H1 (cell line): ENCODE results near the gene ST13. TPM values are rescaled to one million over a fixed set of nuclear protein-coding genes. Genes with fewer than 3 reads are reported as not detected.

Experiments used
- CTCF ChIA-PET: fragments of 300-600 bp; sonication (Branson Sonifier 250); formaldehyde crosslinking; loops from one replicate; lab custom pipeline; 2021; ENCODE audit not compliant: partially characterized antibody; lab: Charles Lee
- POLR2A ChIA-PET: fragments of 300-600 bp; sonication (Branson Sonifier 250); formaldehyde crosslinking; loops from one replicate; lab custom pipeline; 2021; ENCODE audit warnings: inconsistent platforms; ENCODE audit not compliant: partially characterized antibody; lab: Charles Lee
- DNase-seq, 2 experiments: peaks; one replicate each; pipeline versions ENCODE4 v3.0.0 to v3.0.0-alpha.2; 2010 to 2022; ENCODE audit warnings: low spot score in 2 of 2, low read depth in 1 of 2, mixed read lengths in 1 of 2
- FAIRE-seq: peaks from 2 replicates; lab custom pipeline; 2011; peaks lifted over from hg19 to GRCh38; lab: Jason Lieb, UNC
- H2AFZ ChIP-seq: 2 replicates; pipeline ENCODE4 v1.8.1; 2012; ENCODE audit warnings: low read length, inconsistent platforms
- H2AK5ac ChIP-seq: 2 replicates; pipeline ENCODE4 v1.6.1; 2013; ENCODE audit warnings: low read depth, low read length
- H2BK120ac ChIP-seq: replicated peaks from 2 replicates; pipeline ENCODE3; 2013; ENCODE audit warnings: low read depth, low read length, inconsistent platforms
- H2BK12ac ChIP-seq: 2 replicates; pipeline ENCODE4 v1.6.1; 2013; ENCODE audit warnings: low read depth, low read length
- H2BK15ac ChIP-seq: 2 replicates; pipeline ENCODE4 v1.6.1; 2013; ENCODE audit warnings: low read length
- H2BK20ac ChIP-seq: 2 replicates; pipeline ENCODE4 v1.6.1; 2013; ENCODE audit warnings: low read length
- H2BK5ac ChIP-seq: 2 replicates; pipeline ENCODE4 v1.6.1; 2013; ENCODE audit warnings: low read depth, low read length
- H3K14ac ChIP-seq: 2 replicates; pipeline ENCODE4 v1.6.1; 2013; ENCODE audit warnings: inconsistent platforms; ENCODE audit not compliant: insufficient read length
- H3K18ac ChIP-seq: 2 replicates; pipeline ENCODE4 v1.6.1; 2013; ENCODE audit warnings: low read length; ENCODE audit errors: extremely low read depth
- H3K23ac ChIP-seq: 2 replicates; pipeline ENCODE4 v1.6.1; 2013; ENCODE audit warnings: inconsistent platforms; ENCODE audit not compliant: insufficient read length
- H3K23me2 ChIP-seq: 2 replicates; pipeline ENCODE4 v1.6.1; 2013; ENCODE audit warnings: low read depth, low read length
- H3K27ac ChIP-seq: 2 replicates; pipeline ENCODE4 v1.6.1; 2011; ENCODE audit warnings: low read depth, low read length, inconsistent platforms
- H3K27me3 ChIP-seq, 4 experiments: replicated peaks in 1 of 4; 1 replicate in 1 of 4; 2 replicates in 3 of 4; pipeline versions ENCODE4 v1.6.1 to v1.8.1; 2011 to 2013; ENCODE audit warnings: low read length in 3 of 4, mild to moderate bottlenecking in 3 of 4, inconsistent platforms in 2 of 4, mixed read lengths in 2 of 4, moderate library complexity in 1 of 4; ENCODE audit not compliant: control insufficient read depth in 3 of 4, insufficient read depth in 3 of 4; ENCODE audit errors: extremely low read depth in 1 of 4
- H3K36me3 ChIP-seq, 4 experiments: 2 replicates each; pipeline versions ENCODE4 v1.6.1 to v1.8.1; 2011 to 2013; ENCODE audit warnings: mild to moderate bottlenecking in 4 of 4, low read length in 3 of 4, moderate library complexity in 2 of 4, control low read depth in 1 of 4, inconsistent platforms in 1 of 4; ENCODE audit not compliant: insufficient read depth in 4 of 4, control insufficient read depth in 2 of 4
- H3K4ac ChIP-seq: replicated peaks from 2 replicates; pipeline ENCODE3; 2013; ENCODE audit warnings: low read length, low read depth, mixed read lengths, inconsistent platforms; ENCODE audit not compliant: insufficient read length
- H3K4me1 ChIP-seq, 4 experiments: replicated peaks in 1 of 4; 1 replicate in 1 of 4; 2 replicates in 3 of 4; pipeline versions ENCODE4 v1.6.1 to v1.8.1; 2011 to 2013; ENCODE audit warnings: low read length in 3 of 4, inconsistent platforms in 2 of 4, mixed read lengths in 1 of 4; ENCODE audit not compliant: insufficient read depth in 4 of 4, control insufficient read depth in 3 of 4
- H3K4me2 ChIP-seq, 2 experiments: 2 replicates each; pipeline versions ENCODE4 v1.6.1 to v1.8.1; 2011 to 2013; ENCODE audit warnings: low read depth in 2 of 2, low read length in 2 of 2, control low read depth in 1 of 2, inconsistent platforms in 1 of 2, mild to moderate bottlenecking in 1 of 2; ENCODE audit not compliant: insufficient read depth in 1 of 2
- H3K4me3 ChIP-seq, 4 experiments: fragments of 200-600, 300-600 bp in 1 of 4; sonication (generic), shearing (Covaris generic), sonication (Bioruptor Twin) in 1 of 4; 2 replicates each; pipeline versions ENCODE4 v1.5.1 to v1.8.1; 2011 to 2016; ENCODE audit warnings: low read length in 4 of 4, low read depth in 3 of 4, control low read depth in 2 of 4, inconsistent platforms in 2 of 4, mild to moderate bottlenecking in 2 of 4, mixed read lengths in 1 of 4, moderate library complexity in 1 of 4; ENCODE audit not compliant: insufficient read depth in 2 of 4; ENCODE audit errors: extremely low read depth in 1 of 4
- H3K56ac ChIP-seq: replicated peaks from 2 replicates; pipeline ENCODE3; 2013; ENCODE audit warnings: low read depth, mild to moderate bottlenecking, mixed read lengths, low read length, inconsistent platforms; ENCODE audit not compliant: insufficient read length
- H3K79me1 ChIP-seq: 2 replicates; pipeline ENCODE4 v1.6.1; 2013; ENCODE audit warnings: low read depth, low read length, control low read depth
- H3K79me2 ChIP-seq, 2 experiments: 2 replicates each; pipeline versions ENCODE4 v1.6.1 to v1.8.1; 2012 to 2013; ENCODE audit warnings: low read length in 2 of 2, mild to moderate bottlenecking in 2 of 2, inconsistent platforms in 1 of 2; ENCODE audit not compliant: insufficient read depth in 2 of 2, control insufficient read depth in 1 of 2
- H3K9ac ChIP-seq, 4 experiments: replicated peaks in 1 of 4; 1 replicate in 1 of 4; 2 replicates in 3 of 4; pipeline versions ENCODE4 v1.6.1 to v1.8.1; 2011 to 2013; ENCODE audit warnings: low read depth in 3 of 4, low read length in 3 of 4, control low read depth in 2 of 4, mild to moderate bottlenecking in 2 of 4, moderate library complexity in 2 of 4, inconsistent platforms in 1 of 4; ENCODE audit errors: extremely low read depth in 1 of 4
- H3K9me3 ChIP-seq, 2 experiments: 2 replicates each; pipeline versions ENCODE4 v1.6.1 to v1.8.1; 2012 to 2013; ENCODE audit warnings: mild to moderate bottlenecking in 2 of 2, moderate library complexity in 2 of 2, control low read depth in 1 of 2, inconsistent platforms in 1 of 2, low read depth in 1 of 2, low read length in 1 of 2, mixed read lengths in 1 of 2; ENCODE audit not compliant: insufficient read depth in 2 of 2
- H4K20me1 ChIP-seq, 2 experiments: replicated peaks in 1 of 2; 2 replicates each; pipeline versions ENCODE3 to v1.8.1; 2011 to 2013; ENCODE audit warnings: inconsistent platforms in 2 of 2, low read length in 2 of 2, mild to moderate bottlenecking in 1 of 2; ENCODE audit not compliant: insufficient read depth in 2 of 2, control insufficient read depth in 1 of 2
- H4K5ac ChIP-seq: 2 replicates; pipeline ENCODE4 v1.6.1; 2013; ENCODE audit warnings: low read length, low read depth, mixed read lengths, inconsistent platforms; ENCODE audit not compliant: insufficient read length
- H4K8ac ChIP-seq: 2 replicates; pipeline ENCODE4 v1.8.0; 2013; ENCODE audit warnings: mild to moderate bottlenecking, moderate library complexity, low read length, inconsistent platforms; ENCODE audit not compliant: insufficient read depth; ENCODE audit errors: extremely low read depth
- H4K91ac ChIP-seq: replicated peaks from 2 replicates; pipeline ENCODE3; 2013; ENCODE audit warnings: low read length, mixed read lengths, inconsistent platforms; ENCODE audit not compliant: insufficient read length
- ATF3 ChIP-seq: IDR thresholded peaks from 2 replicates; pipeline ENCODE4 v1.6.1; 2011; ENCODE audit warnings: low read depth, mild to moderate bottlenecking, low read length; ENCODE audit not compliant: insufficient read depth
- BRCA1 ChIP-seq: IDR thresholded peaks from 2 replicates; pipeline ENCODE4 v1.6.1; 2012; ENCODE audit warnings: low read depth, low read length, improper control_type of control experiment
- EGR1 ChIP-seq: IDR thresholded peaks from 2 replicates; pipeline ENCODE4 v1.6.1; 2011; ENCODE audit warnings: low read depth, low read length, borderline replicate concordance
- KDM5A ChIP-seq: fragments of 200-600 bp; IDR thresholded peaks from 2 replicates; pipeline ENCODE4 v1.7.1; 2012; ENCODE audit warnings: mild to moderate bottlenecking, low read length, inconsistent platforms, mixed read lengths
- MAX ChIP-seq: IDR thresholded peaks from 2 replicates; pipeline ENCODE4 v1.6.1; 2012; ENCODE audit warnings: inconsistent platforms
- PHF8 ChIP-seq: fragments of 200-600 bp; sonication (generic); conservative IDR thresholded peaks from 2 replicates; pipeline ENCODE4 v1.7.1; 2012; ENCODE audit warnings: low read depth, mild to moderate bottlenecking, inconsistent platforms, low read length, moderate library complexity
- WGBS, 2 experiments: shearing (Covaris generic) in 1 of 2; methylation state at CpG; one replicate each; pipeline versions ENCODE4 v1.1.6 to v1.1.7; 2013 to 2015; ENCODE audit warnings: low lambda C conversion rate in 2 of 2, mixed read lengths in 2 of 2, inconsistent platforms in 1 of 2, low coverage in 1 of 2, missing lambda C conversion rate in 1 of 2; ENCODE audit not compliant: insufficient replicate concordance in 2 of 2, insufficient coverage in 1 of 2, insufficient read length in 1 of 2; ENCODE audit errors: extremely low coverage in 1 of 2, missing lambda C conversion rate in 1 of 2; 5-methylcytosine and 5-hydroxymethylcytosine counted together
- polyA plus RNA-seq, 7 experiments: library from polyadenylated mRNA; depleted of rRNA in 3 of 7; stranded (reverse) in 5 of 7; unstranded in 2 of 7; fragments of >200 nt in 5 of 7; fragments of 200-250 nt in 2 of 7; gene quantifications; 1 replicate in 5 of 7; 2 replicates in 1 of 7; 4 replicates in 1 of 7; pipeline versions ENCODE4 v1.2.1 to v1.2.3, GENCODE V29; 2011 to 2013; ENCODE audit warnings: missing spikeins in 2 of 7, mixed read lengths in 2 of 7
- total RNA-seq: library from RNA; stranded (reverse); fragmentation: NEBNext Ultra II Directional; extraction: Animal tissue kit (Norgen Biotek cat#: 25700); gene quantifications from 2 replicates; pipeline ENCODE4 v1.2.1, GENCODE V29; 2021

The ST13 gene
- total and polyA plus RNA-seq, 2 of the 8 experiments (the other 6 are each of a cell fraction or from before 2014, with no cell fraction given), result 52.0 to 305 TPM

- no peak for TF ChIP-seq ATF3
- no peak for TF ChIP-seq PHF8
- TF ChIP-seq MAX, result no peak
- no peak for TF ChIP-seq BRCA1
- TF ChIP-seq KDM5A, result no peak
- TF ChIP-seq EGR1, result no peak
- TF ChIP-seq, all 59 proteins: peak for 0
- Histone ChIP-seq H2AFZ (no peak overlapping the region), H3K79me1 (no peaks in the 10 kb centered on the region), H3K18ac (no peak overlapping the region), H4K5ac (no peak overlapping the region), H3K9ac (no peak overlapping the region), H3K23ac (no peak overlapping the region), H3K27me3 (peaks cover 0 to 1% (median 0%) of the 10 kb centered on the region in 4 experiments; a peak in 1 of 7 replicates), H3K36me3 (peaks cover 0 to 21% (median 7%) of the 10 kb centered on the region in 4 experiments; a peak in 6 of 8 replicates), H3K14ac (no peak overlapping the region), H3K4me2 (no peak overlapping the region), H3K79me2 (no peaks in the 10 kb centered on the region), H3K27ac (no peak overlapping the region), H2BK15ac (no peak overlapping the region), H2AK5ac (no peak overlapping the region), H4K20me1 (no peaks in the 10 kb centered on the region), H2BK5ac (no peak overlapping the region), H4K91ac (no peak overlapping the region), H3K9me3 (no peaks in the 10 kb centered on the region), H3K4me1 (no peaks in the 10 kb centered on the region; a peak in 1 of 7 replicates), H3K4me3 (no peak overlapping the region), H3K56ac (no peak overlapping the region), H2BK12ac (no peak overlapping the region), H3K23me2 (no peaks in the 10 kb centered on the region), H2BK120ac (no peak overlapping the region), H3K4ac (no peak overlapping the region), H4K8ac (no peak overlapping the region), H2BK20ac (no peak overlapping the region)
- CTCF ChIA-PET, result interaction anchor here (0.5 kb wide), 1 partner anchor 45 kb away, joined by 3 read pairs; no protein-coding TSS in a partner anchor
- DNase-seq, result no peak
- no peak for FAIRE-seq
- WGBS, 2 experiments, result 95% methylated on average over 22 of the region's 22 CpGs; no CpG with 5 or more reads in 1 of the 2 experiments
- POLR2A ChIA-PET, result no interaction called here
Observed at GRCh38 chr22:40789131-40789530, 67.3 kb downstream of the ST13 start.
